ENCODE results near the gene TSHZ2. TPM values are rescaled to one million over a fixed set of nuclear protein-coding genes. Genes with fewer than 3 reads are reported as not detected.

TSHZ2 gene
- total and polyA plus RNA-seq, 2 donors (not counting 3 experiments of a cell fraction or from before 2014, with no cell fraction given), result not detected

GRCh38 chr20:53020834-53021233 is 48.7 kb downstream of the TSHZ2 start:
- BruUV-seq (replicated peaks), result no TSS peak
- Histone ChIP-seq H2AFZ (ENCODE audit: low read depth, low read length) (no peak overlapping the region), H4K20me1 (replicated peaks; ENCODE audit: control insufficient read depth, extremely low read depth, insufficient read depth, low read length) (no peaks in the 10 kb centered on the region), H3K79me2 (ENCODE audit: control insufficient read depth, insufficient read depth, low read length) (no peaks in the 10 kb centered on the region), H3K4me1 (ENCODE audit: control insufficient read depth, extremely low read depth, insufficient read depth, low read length) (no peaks in the 10 kb centered on the region), H3K9me1 (replicated peaks; ENCODE audit: control insufficient read depth, extremely low read depth, insufficient read depth, low read length) (no peaks in the 10 kb centered on the region), H3K9ac (replicated peaks; ENCODE audit: extremely low read depth, insufficient read depth, low read length) (no peak overlapping the region), H3K36me3 (ENCODE audit: control insufficient read depth in 2 of 2, extremely low read depth in 1 of 2, insufficient read depth in 2 of 2, low read length in 2 of 2) (no peaks in the 10 kb centered on the region), H3K27me3 (ENCODE audit: control insufficient read depth in 2 of 2, insufficient read depth in 2 of 2, low read length in 2 of 2) (no peaks in the 10 kb centered on the region), H3K4me3 (replicated peaks in 1 of 3; ENCODE audit: insufficient read depth in 1 of 3, low read depth in 1 of 3, low read length in 3 of 3) (no peak overlapping the region), H3K4me2 (ENCODE audit: insufficient read depth, low read length) (no peak overlapping the region), H3K9me3 (replicated peaks; ENCODE audit: control insufficient read depth, insufficient read depth, low read length) (no peaks in the 10 kb centered on the region), H3K27ac (ENCODE audit: insufficient read depth, low read depth, low read length) (no peak overlapping the region)
- intact Hi-C loops (cut with micrococcal nuclease) (no loop called here), dilution Hi-C loops (cut with MboI; ENCODE audit: extremely low pct_ligation_motif_present, low sequenced_read_pairs) (no loop called here)
- no peak for FAIRE-seq
- CTCF ChIA-PET, result no interaction called here
- POLR2A ChIA-PET, result no interaction called here
- DNase-seq (ENCODE audit: low read depth, low spot score), result no peak
- no peak for TF ChIP-seq MYC (IDR thresholded peaks at IDR 0.05; ENCODE audit: low read depth, low read length)
- no peak for TF ChIP-seq GATA2 (IDR thresholded peaks at IDR 0.05; ENCODE audit: insufficient read depth, insufficient read length, low read depth, low read length)
- TF ChIP-seq, protein P1, sequence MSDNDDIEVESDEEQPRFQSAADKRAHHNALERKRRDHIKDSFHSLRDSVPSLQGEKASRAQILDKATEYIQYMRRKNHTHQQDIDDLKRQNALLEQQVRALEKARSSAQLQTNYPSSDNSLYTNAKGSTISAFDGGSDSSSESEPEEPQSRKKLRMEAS (IDR thresholded peaks at IDR 0.05; ENCODE audit: insufficient read depth, insufficient read length), result no peak
- no peak for TF ChIP-seq POLR2AphosphoS5 (IDR thresholded peaks at IDR 0.05; ENCODE audit: insufficient read depth, low read depth, low read length)
- TF ChIP-seq POLR2A (IDR thresholded peaks at IDR 0.05; ENCODE audit: low read depth, low read length), result no peak
- TF ChIP-seq JUN (IDR thresholded peaks at IDR 0.05; ENCODE audit: borderline replicate concordance, insufficient read depth, insufficient read length, low read depth), result no peak
- no peak for TF ChIP-seq EZH2 (IDR thresholded peaks at IDR 0.05; ENCODE audit: borderline replicate concordance, low read depth, low read length, severe bottlenecking)
- TF ChIP-seq, protein P2, sequence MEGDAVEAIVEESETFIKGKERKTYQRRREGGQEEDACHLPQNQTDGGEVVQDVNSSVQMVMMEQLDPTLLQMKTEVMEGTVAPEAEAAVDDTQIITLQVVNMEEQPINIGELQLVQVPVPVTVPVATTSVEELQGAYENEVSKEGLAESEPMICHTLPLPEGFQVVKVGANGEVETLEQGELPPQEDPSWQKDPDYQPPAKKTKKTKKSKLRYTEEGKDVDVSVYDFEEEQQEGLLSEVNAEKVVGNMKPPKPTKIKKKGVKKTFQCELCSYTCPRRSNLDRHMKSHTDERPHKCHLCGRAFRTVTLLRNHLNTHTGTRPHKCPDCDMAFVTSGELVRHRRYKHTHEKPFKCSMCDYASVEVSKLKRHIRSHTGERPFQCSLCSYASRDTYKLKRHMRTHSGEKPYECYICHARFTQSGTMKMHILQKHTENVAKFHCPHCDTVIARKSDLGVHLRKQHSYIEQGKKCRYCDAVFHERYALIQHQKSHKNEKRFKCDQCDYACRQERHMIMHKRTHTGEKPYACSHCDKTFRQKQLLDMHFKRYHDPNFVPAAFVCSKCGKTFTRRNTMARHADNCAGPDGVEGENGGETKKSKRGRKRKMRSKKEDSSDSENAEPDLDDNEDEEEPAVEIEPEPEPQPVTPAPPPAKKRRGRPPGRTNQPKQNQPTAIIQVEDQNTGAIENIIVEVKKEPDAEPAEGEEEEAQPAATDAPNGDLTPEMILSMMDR (IDR thresholded peaks at IDR 0.05; ENCODE audit: extremely low read depth in 1 of 2, insufficient read depth in 1 of 2, low read depth in 1 of 2, low read length in 2 of 2), result no peak
- no peak for TF ChIP-seq FOS (IDR thresholded peaks at IDR 0.05; ENCODE audit: borderline replicate concordance, insufficient read depth, low read length)
